Raji (cell line): ENCODE measurements around the gene CLCN3.
A peak's percentile ranks its signal among the peaks of the same experiment; 100 is the strongest.

Experiments
- POLR2A ChIP-seq: IDR thresholded peaks from 2 replicates; pipeline ENCODE4 v1.6.1; 2011; ENCODE audit warnings: low read depth, low read length, control low read depth; ENCODE audit not compliant: insufficient read depth

The CLCN3 gene

DNA sequence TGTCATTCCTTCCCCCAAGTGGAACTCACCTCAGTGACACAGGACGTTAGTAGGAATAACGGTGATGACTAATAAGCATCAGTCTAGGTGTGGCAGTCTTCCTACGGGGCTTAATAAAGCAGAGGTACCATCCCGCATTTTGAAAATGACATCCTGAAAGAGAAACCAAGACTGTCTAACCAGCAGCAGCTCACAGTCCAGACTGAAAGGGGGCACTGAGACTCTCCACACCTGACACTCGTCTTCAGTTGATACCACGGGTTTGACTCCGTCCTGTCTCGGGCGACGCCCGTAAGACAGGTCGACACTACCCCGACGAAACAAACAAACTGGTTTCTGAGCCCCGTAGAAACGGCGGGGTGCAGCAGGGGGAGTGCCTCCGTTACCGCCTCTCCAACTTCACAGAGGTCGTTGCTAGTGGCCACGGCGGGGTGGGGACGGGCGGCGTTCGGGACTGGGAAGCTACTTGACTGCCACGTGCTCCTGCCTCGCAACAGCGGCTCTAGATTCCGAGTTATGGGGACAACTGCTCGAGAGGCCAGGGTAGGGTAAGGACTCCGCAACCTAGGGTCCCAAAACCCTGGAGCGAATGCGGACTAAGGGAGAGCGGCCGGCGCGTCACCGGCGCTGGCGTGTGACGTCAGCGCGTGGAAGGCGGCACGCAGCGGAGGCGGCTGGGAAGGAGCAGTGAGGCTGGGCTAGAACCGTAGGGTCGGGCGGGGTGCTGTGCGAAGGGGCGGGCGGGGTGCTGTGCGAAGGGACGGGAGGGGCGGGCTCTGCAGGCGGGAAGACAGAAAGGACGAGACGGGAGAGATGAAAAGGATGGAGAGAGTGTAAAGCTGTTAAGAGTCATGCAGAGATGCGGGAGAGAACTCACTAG is 8.1 kb upstream of the CLCN3 start, which contains the start of gene NEK1:
Gene NEK1 (minus strand): TSS at position 593 of the 880 bp plus-strand sequence. CDS start 9,953 bp downstream, outside the sequence.
- TF ChIP-seq POLR2A: peak; percentile 97

DNA sequence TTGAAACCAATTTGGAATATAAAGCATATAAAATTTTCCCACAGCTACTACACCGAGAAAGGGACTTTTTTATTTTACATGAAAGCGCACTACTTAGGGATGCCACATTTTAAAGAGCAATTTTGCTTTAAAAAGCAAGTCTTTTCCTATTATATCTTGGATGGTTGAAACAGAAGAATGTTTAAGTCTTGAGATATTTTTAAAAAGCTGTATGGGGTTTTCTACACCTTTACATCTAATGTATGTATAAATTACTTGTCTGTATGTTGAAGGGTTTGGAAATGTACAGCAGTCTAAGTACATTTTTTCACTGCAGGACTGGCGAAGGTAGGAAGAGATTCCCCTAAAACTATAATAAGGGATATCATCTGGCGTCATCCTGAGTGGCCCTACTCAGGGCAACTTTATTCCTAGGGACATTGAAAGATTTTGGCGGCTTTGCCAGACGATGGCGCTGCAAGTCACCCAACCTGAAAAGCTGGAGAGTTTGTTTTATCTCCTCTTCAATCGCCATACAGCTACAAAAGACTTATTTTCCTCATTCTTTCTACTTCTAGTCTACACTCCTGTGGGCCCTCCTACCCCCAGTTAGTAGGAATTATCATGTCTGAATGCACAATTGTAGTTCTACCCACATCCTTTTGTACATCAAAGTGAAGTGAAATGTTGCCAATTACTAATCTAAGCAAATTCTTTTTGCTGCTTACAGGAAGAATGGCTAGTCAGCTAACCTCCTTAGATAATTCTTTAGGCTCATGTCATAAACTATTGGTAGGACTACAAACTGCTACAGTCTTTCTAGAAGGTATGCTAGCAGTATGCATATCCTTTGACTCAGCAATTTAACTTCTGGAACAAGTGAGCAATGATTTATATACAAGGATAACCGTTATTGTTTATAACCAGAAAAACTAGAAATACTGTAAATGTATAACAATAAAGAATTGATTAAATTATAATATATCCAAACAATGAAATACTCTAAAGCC is 7.2 kb upstream of the CLCN3 start:
- no peak for TF ChIP-seq POLR2A

DNA sequence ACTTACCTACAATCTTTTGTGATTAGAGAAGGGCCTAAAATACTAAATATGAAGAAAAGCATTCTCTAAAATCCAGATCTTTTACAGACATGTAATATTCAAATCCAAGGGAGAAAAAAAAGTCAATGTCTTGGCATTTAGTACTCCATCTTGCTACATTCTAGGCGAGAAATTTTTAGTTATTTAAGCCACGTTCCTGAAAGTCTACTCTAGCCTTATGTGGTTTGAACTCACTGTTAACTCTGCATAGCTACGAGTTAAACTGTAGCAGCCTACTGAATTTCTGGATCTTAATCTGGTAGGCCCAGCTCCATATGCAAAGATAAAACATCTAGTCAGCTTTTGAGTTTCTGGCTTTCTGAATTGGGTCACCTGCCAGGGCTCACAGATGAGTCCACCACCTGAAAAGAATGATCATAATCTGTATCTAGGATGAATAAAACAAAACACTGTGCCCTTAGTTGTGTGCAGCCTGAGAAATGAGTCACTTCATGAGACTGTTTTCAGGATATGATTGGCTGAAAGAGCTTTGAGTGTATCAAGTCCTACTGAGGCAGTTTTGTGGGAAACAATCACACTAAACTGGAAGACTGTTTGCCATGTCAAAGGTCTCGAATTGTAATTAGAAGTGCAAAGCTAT is 4.8 kb upstream of the CLCN3 start:
- no peak for TF ChIP-seq POLR2A

DNA sequence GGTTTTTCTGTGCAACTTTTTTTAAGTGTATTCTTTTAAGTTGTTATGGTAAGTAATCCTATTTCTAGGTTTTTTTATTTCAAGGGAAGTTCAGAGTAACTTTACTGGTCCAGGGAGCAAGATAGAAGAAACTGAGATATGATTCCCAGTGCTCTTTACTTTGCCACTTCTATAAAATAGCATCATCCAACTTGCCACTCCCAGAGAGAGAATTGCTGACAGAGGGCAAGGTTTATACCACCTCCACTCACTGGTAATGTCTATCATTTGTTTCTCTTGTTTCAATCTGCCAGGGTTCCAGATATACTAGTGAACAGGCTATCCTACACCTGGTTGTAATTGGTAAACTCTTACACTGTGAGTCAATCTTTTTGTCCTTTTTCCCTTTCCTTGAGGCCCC is 3.5 kb upstream of the CLCN3 start:
- TF ChIP-seq POLR2A: no peak

DNA sequence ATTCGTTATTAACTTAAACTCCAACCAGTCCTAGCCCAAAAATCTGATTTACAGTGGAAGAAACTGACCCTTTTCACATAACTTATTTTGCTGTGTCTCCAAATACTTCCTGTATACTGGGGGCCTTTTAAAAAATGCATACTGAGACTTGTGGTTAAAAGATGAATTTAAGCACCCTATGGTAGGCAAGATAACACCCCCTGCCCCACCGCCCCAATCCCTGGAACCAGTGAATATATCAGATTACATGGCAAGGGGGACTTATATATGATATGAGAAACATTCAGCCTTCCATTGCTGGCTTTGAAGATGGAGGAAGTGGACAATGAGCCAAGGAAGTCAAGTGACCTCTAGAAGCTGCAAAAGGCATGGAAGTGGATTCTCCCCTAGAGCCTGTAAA is 3.1 kb upstream of the CLCN3 start:
- no peak for TF ChIP-seq POLR2A

DNA sequence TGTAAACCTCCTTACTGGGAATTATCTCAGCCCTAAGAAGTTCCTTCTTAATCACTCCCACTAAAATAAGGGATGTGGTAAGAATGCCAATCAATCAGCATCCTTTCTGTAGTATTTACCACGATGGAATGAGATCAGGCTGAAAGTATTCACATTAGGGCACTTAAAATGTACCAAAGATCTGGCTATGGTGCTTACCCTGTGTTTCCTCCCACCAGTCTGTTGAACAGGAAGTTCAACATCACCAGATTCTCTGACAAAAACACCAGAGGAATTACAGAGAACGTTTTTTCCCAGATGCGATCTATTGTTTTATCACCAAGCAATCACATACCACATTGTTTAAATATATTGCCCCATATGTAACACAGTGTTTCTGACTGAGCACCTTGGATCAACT is 2.1 kb upstream of the CLCN3 start:
- TF ChIP-seq POLR2A: no peak

DNA sequence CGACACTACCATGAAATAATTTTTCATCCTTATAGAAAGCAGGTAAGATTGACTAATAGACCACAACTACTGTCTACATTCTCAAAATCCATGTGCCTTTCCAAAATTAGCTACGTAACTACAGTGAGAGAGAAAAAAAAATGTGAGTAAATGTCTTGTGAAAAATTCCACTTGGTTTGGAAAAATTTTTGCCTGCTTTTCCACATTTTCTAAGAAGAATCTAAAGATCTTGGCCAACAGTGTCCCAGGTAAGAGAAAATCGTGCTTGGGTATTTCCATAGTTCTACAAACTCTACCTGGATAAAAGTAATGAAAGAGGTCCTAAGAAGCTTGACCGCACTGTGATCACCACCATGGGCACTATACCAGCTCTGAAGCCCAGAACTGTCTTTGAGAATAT is 1.4 kb upstream of the CLCN3 start:
- no peak for TF ChIP-seq POLR2A

DNA sequence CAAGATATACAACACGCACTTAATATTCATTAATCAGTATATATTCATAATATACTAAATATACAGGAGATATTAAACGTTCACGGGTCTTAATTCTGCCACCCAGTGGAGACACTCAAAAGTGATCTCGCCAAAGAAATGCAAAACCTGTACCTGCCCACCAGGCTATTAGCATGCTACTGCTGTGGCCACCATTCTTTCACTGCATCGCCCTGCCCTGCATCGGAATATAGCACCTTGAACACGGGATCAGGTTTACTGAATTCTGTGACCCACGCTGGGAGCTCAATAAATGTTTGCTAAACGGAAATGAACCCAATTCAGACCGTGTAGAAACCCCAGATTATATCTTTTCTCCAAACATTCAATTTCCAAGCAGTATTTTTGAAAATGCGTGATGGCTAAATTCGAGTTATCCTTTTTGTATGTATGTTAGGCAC is 840 bp upstream of the CLCN3 start:
- TF ChIP-seq POLR2A: peak; percentile 56; the same call in 1 of the 2 replicates

DNA sequence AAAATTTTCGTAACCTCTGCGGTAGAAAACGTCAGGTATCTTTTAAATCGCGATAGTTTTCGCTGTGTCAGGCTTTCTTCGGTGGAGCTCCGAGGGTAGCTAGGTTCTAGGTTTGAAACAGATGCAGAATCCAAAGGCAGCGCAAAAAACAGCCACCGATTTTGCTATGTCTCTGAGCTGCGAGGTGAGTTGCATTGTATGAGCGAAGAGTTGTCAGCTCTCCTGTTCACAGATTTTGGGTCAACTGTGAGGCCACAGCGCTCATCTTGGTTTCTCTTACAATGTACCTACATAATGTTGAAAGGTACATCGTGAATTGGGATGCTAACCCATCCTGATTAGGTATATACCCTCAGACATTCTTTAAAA is 486 bp downstream of the CLCN3 start:
- TF ChIP-seq POLR2A: no peak

DNA sequence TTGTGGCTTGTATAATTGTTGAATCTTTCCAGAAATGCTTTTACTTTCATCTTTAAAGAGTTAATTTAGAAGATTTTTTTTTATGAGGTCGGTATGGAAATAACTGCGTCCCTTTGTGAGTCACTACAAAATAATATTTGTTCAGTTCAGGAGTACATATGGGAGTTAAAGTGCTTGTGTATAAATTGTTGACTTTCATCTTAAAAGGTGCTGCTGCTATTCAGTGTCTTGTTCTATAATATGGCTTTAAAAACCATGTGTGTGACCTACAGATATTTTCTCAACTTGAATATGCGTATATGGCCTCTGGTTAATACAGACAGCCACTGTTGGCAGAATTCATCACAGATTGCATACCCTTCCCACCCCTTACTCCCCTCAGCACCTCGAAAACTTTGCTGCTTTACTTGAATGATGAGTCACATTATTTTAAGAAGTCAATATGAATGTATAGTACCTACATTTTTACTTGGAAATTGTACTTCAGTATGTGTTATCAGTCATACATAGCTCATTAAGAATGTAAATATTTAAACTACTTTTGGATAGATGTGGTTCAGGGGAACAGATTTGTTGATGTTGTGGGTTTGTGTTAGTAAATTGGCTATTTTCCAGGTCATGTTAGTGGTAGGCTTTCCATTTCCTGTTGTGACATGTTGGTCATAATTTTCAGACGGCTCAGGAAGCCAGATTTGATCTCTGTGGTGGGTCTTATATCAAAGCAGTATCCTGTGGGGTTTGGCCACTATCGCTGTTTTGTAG is 1.5 kb downstream of the CLCN3 start:
- no peak for TF ChIP-seq POLR2A

DNA sequence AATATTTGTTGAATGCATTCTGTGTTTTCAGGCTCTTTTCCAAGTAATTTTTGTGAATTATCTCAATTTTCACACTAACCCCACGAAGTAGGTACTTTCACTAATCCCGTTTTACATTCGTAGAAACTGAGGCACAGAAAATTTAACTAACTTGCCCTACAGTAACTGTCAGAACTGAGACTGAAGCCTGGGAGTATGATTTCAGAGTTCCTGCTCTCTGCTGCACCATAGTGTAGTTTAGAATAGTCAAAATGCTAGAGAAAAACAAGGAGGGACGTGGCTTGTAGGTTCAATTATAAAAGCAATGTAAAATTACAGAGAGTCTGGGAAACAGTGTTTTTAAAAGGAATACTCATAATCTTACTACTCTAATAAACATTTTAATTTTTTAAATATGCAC is 2.2 kb downstream of the CLCN3 start:
- no peak for TF ChIP-seq POLR2A

DNA sequence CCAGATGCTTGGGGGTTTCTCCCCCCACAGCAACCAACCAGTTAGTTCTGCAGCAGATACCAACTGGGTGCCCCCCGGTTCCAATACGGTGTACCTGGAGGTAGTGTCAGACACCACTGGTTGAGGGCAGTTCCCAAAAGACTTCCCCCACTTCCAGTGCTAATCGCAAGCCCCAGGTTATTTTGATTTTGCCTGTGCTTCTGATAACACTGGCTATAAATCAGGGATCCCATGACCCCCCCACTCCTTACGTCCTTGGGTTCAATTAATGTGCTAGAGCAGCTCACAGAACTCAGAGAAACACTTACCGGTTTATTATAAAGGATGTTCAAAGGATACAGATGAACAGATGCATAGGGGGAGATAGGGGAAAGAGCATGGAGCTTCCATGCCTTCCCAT is 5.5 kb downstream of the CLCN3 start:
- no peak for TF ChIP-seq POLR2A

DNA sequence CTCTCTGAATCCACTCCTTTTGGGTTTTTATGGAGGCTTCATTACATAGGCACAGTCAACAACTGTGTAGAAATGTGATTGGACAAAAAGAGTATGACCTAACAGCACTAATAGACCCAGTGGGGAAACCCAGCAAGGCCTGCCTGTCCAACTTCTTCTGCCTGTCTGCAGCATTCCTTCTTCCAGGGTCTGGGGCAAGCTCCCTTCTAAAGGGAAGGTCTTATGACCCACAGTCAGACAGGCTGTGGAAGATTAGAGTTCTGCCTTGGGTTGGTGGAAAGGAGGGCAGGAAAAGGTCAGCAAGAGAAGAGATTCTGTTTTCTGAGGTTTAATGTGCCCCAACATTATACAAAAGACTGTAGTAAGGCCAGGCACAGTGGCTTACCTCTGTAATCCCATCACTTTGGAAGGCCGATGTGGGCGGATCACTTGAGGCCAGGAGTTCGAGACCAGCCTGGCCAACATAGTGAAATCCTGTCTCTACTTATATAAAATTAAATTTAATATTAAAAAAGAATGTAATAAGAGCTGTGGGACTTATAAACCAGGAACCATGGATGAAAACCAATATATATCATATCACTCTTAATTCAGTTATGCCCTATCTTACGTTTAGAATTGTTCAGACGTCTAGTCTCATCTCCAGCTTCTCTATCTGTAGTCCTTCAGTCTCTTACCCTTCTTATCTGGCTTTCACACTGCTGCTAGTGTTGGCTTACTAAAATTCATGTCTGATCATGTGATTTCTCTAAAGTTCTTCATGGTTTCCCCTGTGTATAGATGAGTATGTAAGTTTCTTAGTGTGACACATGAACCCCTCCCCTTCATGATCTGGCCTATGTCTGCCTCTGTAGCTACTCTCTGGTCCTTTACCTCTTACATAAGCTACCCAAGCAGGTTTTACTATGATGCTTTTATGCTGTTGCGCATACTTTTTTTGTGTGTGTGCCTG is 6.2 kb downstream of the CLCN3 start:
- no peak for TF ChIP-seq POLR2A
